Loucy (cell line): Measurements from ENCODE around the gene CCL20.

Source experiments
- CTCF ChIP-seq: fragments of 200-600 bp; sonication (generic); conservative IDR thresholded peaks from 2 replicates; pipeline ENCODE4 v1.5.1; 2014; ENCODE audit warnings: mild to moderate bottlenecking, antibody characterized with exemption, low read length
- EZH2phosphoT487 ChIP-seq: fragments of 200-600 bp; IDR thresholded peaks from 2 replicates; pipeline ENCODE4 v1.6.1; 2018; ENCODE audit warnings: antibody characterized with exemption, mild to moderate bottlenecking, moderate library complexity, borderline replicate concordance

GRCh38 chr2:227817336-227817735, 3.7 kb downstream of the CCL20 start:
- TF ChIP-seq CTCF = no peak
- TF ChIP-seq EZH2phosphoT487 = no peak
